H1 (cell line): Measurements from ENCODE around the gene ERCC6L. TPM values are rescaled to one million over a fixed set of nuclear protein-coding genes. Genes with fewer than 3 reads are reported as not detected.

ENCODE experiments used
- CTCF ChIA-PET: fragments of 300-600 bp; sonication (Branson Sonifier 250); formaldehyde crosslinking; loops from one replicate; lab custom pipeline; 2021; ENCODE audit not compliant: partially characterized antibody; lab: Charles Lee
- POLR2A ChIA-PET: fragments of 300-600 bp; sonication (Branson Sonifier 250); formaldehyde crosslinking; loops from one replicate; lab custom pipeline; 2021; ENCODE audit warnings: inconsistent platforms; ENCODE audit not compliant: partially characterized antibody; lab: Charles Lee
- DNase-seq, 2 experiments: peaks; one replicate each; pipeline versions ENCODE4 v3.0.0 to v3.0.0-alpha.2; 2010 to 2022; ENCODE audit warnings: low spot score in 2 of 2, low read depth in 1 of 2, mixed read lengths in 1 of 2
- FAIRE-seq: peaks from 2 replicates; lab custom pipeline; 2011; peaks lifted over from hg19 to GRCh38; lab: Jason Lieb, UNC
- H2AFZ ChIP-seq: 2 replicates; pipeline ENCODE4 v1.8.1; 2012; ENCODE audit warnings: low read length, inconsistent platforms
- H2AK5ac ChIP-seq: 2 replicates; pipeline ENCODE4 v1.6.1; 2013; ENCODE audit warnings: low read depth, low read length
- H2BK120ac ChIP-seq: replicated peaks from 2 replicates; pipeline ENCODE3; 2013; ENCODE audit warnings: low read depth, low read length, inconsistent platforms
- H2BK12ac ChIP-seq: 2 replicates; pipeline ENCODE4 v1.6.1; 2013; ENCODE audit warnings: low read depth, low read length
- H2BK15ac ChIP-seq: 2 replicates; pipeline ENCODE4 v1.6.1; 2013; ENCODE audit warnings: low read length
- H2BK20ac ChIP-seq: 2 replicates; pipeline ENCODE4 v1.6.1; 2013; ENCODE audit warnings: low read length
- H2BK5ac ChIP-seq: 2 replicates; pipeline ENCODE4 v1.6.1; 2013; ENCODE audit warnings: low read depth, low read length
- H3K14ac ChIP-seq: 2 replicates; pipeline ENCODE4 v1.6.1; 2013; ENCODE audit warnings: inconsistent platforms; ENCODE audit not compliant: insufficient read length
- H3K18ac ChIP-seq: 2 replicates; pipeline ENCODE4 v1.6.1; 2013; ENCODE audit warnings: low read length; ENCODE audit errors: extremely low read depth
- H3K23ac ChIP-seq: 2 replicates; pipeline ENCODE4 v1.6.1; 2013; ENCODE audit warnings: inconsistent platforms; ENCODE audit not compliant: insufficient read length
- H3K23me2 ChIP-seq: 2 replicates; pipeline ENCODE4 v1.6.1; 2013; ENCODE audit warnings: low read depth, low read length
- H3K27ac ChIP-seq: 2 replicates; pipeline ENCODE4 v1.6.1; 2011; ENCODE audit warnings: low read depth, low read length, inconsistent platforms
- H3K27me3 ChIP-seq, 4 experiments: replicated peaks in 1 of 4; 1 replicate in 1 of 4; 2 replicates in 3 of 4; pipeline versions ENCODE4 v1.6.1 to v1.8.1; 2011 to 2013; ENCODE audit warnings: low read length in 3 of 4, mild to moderate bottlenecking in 3 of 4, inconsistent platforms in 2 of 4, mixed read lengths in 2 of 4, moderate library complexity in 1 of 4; ENCODE audit not compliant: control insufficient read depth in 3 of 4, insufficient read depth in 3 of 4; ENCODE audit errors: extremely low read depth in 1 of 4
- H3K36me3 ChIP-seq, 4 experiments: 2 replicates each; pipeline versions ENCODE4 v1.6.1 to v1.8.1; 2011 to 2013; ENCODE audit warnings: mild to moderate bottlenecking in 4 of 4, low read length in 3 of 4, moderate library complexity in 2 of 4, control low read depth in 1 of 4, inconsistent platforms in 1 of 4; ENCODE audit not compliant: insufficient read depth in 4 of 4, control insufficient read depth in 2 of 4
- H3K4ac ChIP-seq: replicated peaks from 2 replicates; pipeline ENCODE3; 2013; ENCODE audit warnings: low read length, low read depth, mixed read lengths, inconsistent platforms; ENCODE audit not compliant: insufficient read length
- H3K4me1 ChIP-seq, 4 experiments: replicated peaks in 1 of 4; 1 replicate in 1 of 4; 2 replicates in 3 of 4; pipeline versions ENCODE4 v1.6.1 to v1.8.1; 2011 to 2013; ENCODE audit warnings: low read length in 3 of 4, inconsistent platforms in 2 of 4, mixed read lengths in 1 of 4; ENCODE audit not compliant: insufficient read depth in 4 of 4, control insufficient read depth in 3 of 4
- H3K4me2 ChIP-seq, 2 experiments: 2 replicates each; pipeline versions ENCODE4 v1.6.1 to v1.8.1; 2011 to 2013; ENCODE audit warnings: low read depth in 2 of 2, low read length in 2 of 2, control low read depth in 1 of 2, inconsistent platforms in 1 of 2, mild to moderate bottlenecking in 1 of 2; ENCODE audit not compliant: insufficient read depth in 1 of 2
- H3K4me3 ChIP-seq, 4 experiments: fragments of 200-600, 300-600 bp in 1 of 4; sonication (generic), shearing (Covaris generic), sonication (Bioruptor Twin) in 1 of 4; 2 replicates each; pipeline versions ENCODE4 v1.5.1 to v1.8.1; 2011 to 2016; ENCODE audit warnings: low read length in 4 of 4, low read depth in 3 of 4, control low read depth in 2 of 4, inconsistent platforms in 2 of 4, mild to moderate bottlenecking in 2 of 4, mixed read lengths in 1 of 4, moderate library complexity in 1 of 4; ENCODE audit not compliant: insufficient read depth in 2 of 4; ENCODE audit errors: extremely low read depth in 1 of 4
- H3K56ac ChIP-seq: replicated peaks from 2 replicates; pipeline ENCODE3; 2013; ENCODE audit warnings: low read depth, mild to moderate bottlenecking, mixed read lengths, low read length, inconsistent platforms; ENCODE audit not compliant: insufficient read length
- H3K79me1 ChIP-seq: 2 replicates; pipeline ENCODE4 v1.6.1; 2013; ENCODE audit warnings: low read depth, low read length, control low read depth
- H3K79me2 ChIP-seq, 2 experiments: 2 replicates each; pipeline versions ENCODE4 v1.6.1 to v1.8.1; 2012 to 2013; ENCODE audit warnings: low read length in 2 of 2, mild to moderate bottlenecking in 2 of 2, inconsistent platforms in 1 of 2; ENCODE audit not compliant: insufficient read depth in 2 of 2, control insufficient read depth in 1 of 2
- H3K9ac ChIP-seq, 4 experiments: replicated peaks in 1 of 4; 1 replicate in 1 of 4; 2 replicates in 3 of 4; pipeline versions ENCODE4 v1.6.1 to v1.8.1; 2011 to 2013; ENCODE audit warnings: low read depth in 3 of 4, low read length in 3 of 4, control low read depth in 2 of 4, mild to moderate bottlenecking in 2 of 4, moderate library complexity in 2 of 4, inconsistent platforms in 1 of 4; ENCODE audit errors: extremely low read depth in 1 of 4
- H3K9me3 ChIP-seq, 2 experiments: 2 replicates each; pipeline versions ENCODE4 v1.6.1 to v1.8.1; 2012 to 2013; ENCODE audit warnings: mild to moderate bottlenecking in 2 of 2, moderate library complexity in 2 of 2, control low read depth in 1 of 2, inconsistent platforms in 1 of 2, low read depth in 1 of 2, low read length in 1 of 2, mixed read lengths in 1 of 2; ENCODE audit not compliant: insufficient read depth in 2 of 2
- H4K20me1 ChIP-seq, 2 experiments: replicated peaks in 1 of 2; 2 replicates each; pipeline versions ENCODE3 to v1.8.1; 2011 to 2013; ENCODE audit warnings: inconsistent platforms in 2 of 2, low read length in 2 of 2, mild to moderate bottlenecking in 1 of 2; ENCODE audit not compliant: insufficient read depth in 2 of 2, control insufficient read depth in 1 of 2
- H4K5ac ChIP-seq: 2 replicates; pipeline ENCODE4 v1.6.1; 2013; ENCODE audit warnings: low read length, low read depth, mixed read lengths, inconsistent platforms; ENCODE audit not compliant: insufficient read length
- H4K8ac ChIP-seq: 2 replicates; pipeline ENCODE4 v1.8.0; 2013; ENCODE audit warnings: mild to moderate bottlenecking, moderate library complexity, low read length, inconsistent platforms; ENCODE audit not compliant: insufficient read depth; ENCODE audit errors: extremely low read depth
- H4K91ac ChIP-seq: replicated peaks from 2 replicates; pipeline ENCODE3; 2013; ENCODE audit warnings: low read length, mixed read lengths, inconsistent platforms; ENCODE audit not compliant: insufficient read length
- BACH1 ChIP-seq: IDR thresholded peaks from 2 replicates; pipeline ENCODE4 v1.6.1; 2012; ENCODE audit warnings: low read length, improper control_type of control experiment
- CHD2 ChIP-seq: IDR thresholded peaks from 2 replicates; pipeline ENCODE4 v1.6.1; 2012; ENCODE audit warnings: low read length, improper control_type of control experiment
- CTCF ChIP-seq, 3 experiments: IDR thresholded peaks; 1 replicate in 2 of 3; 2 replicates in 1 of 3; pipeline versions ENCODE4 v1.5.1 to v1.6.1; 2011; ENCODE audit warnings: low read length in 3 of 3, mild to moderate bottlenecking in 3 of 3, inconsistent platforms in 2 of 3, low read depth in 1 of 3, moderate library complexity in 1 of 3; ENCODE audit not compliant: insufficient read depth in 1 of 3; ENCODE audit errors: control extremely low read depth in 1 of 3
- EP300 ChIP-seq, 2 experiments: IDR thresholded peaks; 1 replicate in 1 of 2; 2 replicates in 1 of 2; pipeline ENCODE4 v1.6.1; 2011 to 2012; ENCODE audit warnings: low read depth in 2 of 2, low read length in 2 of 2, mild to moderate bottlenecking in 2 of 2, borderline replicate concordance in 1 of 2, inconsistent platforms in 1 of 2, moderate library complexity in 1 of 2
- GTF2F1 ChIP-seq: IDR thresholded peaks from 2 replicates; pipeline ENCODE4 v1.6.1; 2012; ENCODE audit warnings: low read depth, low read length, improper control_type of control experiment, borderline replicate concordance
- NANOG ChIP-seq: IDR thresholded peaks from 2 replicates; pipeline ENCODE4 v1.6.1; 2011; ENCODE audit warnings: low read length, low read depth, mild to moderate bottlenecking, inconsistent platforms; ENCODE audit not compliant: insufficient read depth, poor library complexity, severe bottlenecking
- POLR2AphosphoS5 ChIP-seq: IDR thresholded peaks from 2 replicates; pipeline ENCODE4 v1.6.1; 2011; ENCODE audit warnings: low read depth, low read length
- TEAD4 ChIP-seq: IDR thresholded peaks from 2 replicates; pipeline ENCODE4 v1.6.1; 2012; ENCODE audit warnings: low read depth, low read length, inconsistent platforms, mixed read lengths
- USF2 ChIP-seq: IDR thresholded peaks from 2 replicates; pipeline ENCODE4 v1.6.1; 2011; ENCODE audit warnings: low read length, improper control_type of control experiment
- WGBS, 2 experiments: shearing (Covaris generic) in 1 of 2; methylation state at CpG; one replicate each; pipeline versions ENCODE4 v1.1.6 to v1.1.7; 2013 to 2015; ENCODE audit warnings: low lambda C conversion rate in 2 of 2, mixed read lengths in 2 of 2, inconsistent platforms in 1 of 2, low coverage in 1 of 2, missing lambda C conversion rate in 1 of 2; ENCODE audit not compliant: insufficient replicate concordance in 2 of 2, insufficient coverage in 1 of 2, insufficient read length in 1 of 2; ENCODE audit errors: extremely low coverage in 1 of 2, missing lambda C conversion rate in 1 of 2; 5-methylcytosine and 5-hydroxymethylcytosine counted together
- polyA plus RNA-seq, 7 experiments: library from polyadenylated mRNA; depleted of rRNA in 3 of 7; stranded (reverse) in 5 of 7; unstranded in 2 of 7; fragments of >200 nt in 5 of 7; fragments of 200-250 nt in 2 of 7; gene quantifications; 1 replicate in 5 of 7; 2 replicates in 1 of 7; 4 replicates in 1 of 7; pipeline versions ENCODE4 v1.2.1 to v1.2.3, GENCODE V29; 2011 to 2013; ENCODE audit warnings: missing spikeins in 2 of 7, mixed read lengths in 2 of 7
- total RNA-seq: library from RNA; stranded (reverse); fragmentation: NEBNext Ultra II Directional; extraction: Animal tissue kit (Norgen Biotek cat#: 25700); gene quantifications from 2 replicates; pipeline ENCODE4 v1.2.1, GENCODE V29; 2021

Gene ERCC6L
- total and polyA plus RNA-seq, 2 of the 8 experiments (the other 6 are each of a cell fraction or from before 2014, with no cell fraction given) = 4.0 to 23.9 TPM

- peak; percentile 77 for FAIRE-seq
- peak overlapping the region in 1 of 4 experiments; percentile 38; a peak in 1 of 8 replicates for H3K4me3 ChIP-seq
- H3K23ac ChIP-seq = no peak overlapping the region
- no peak overlapping the region for H3K4ac ChIP-seq
- H4K20me1 ChIP-seq = peaks cover 0 to 3% of the 10 kb centered on the region in 2 experiments
- H2BK5ac ChIP-seq = no peak overlapping the region
- no peak overlapping the region for H2BK12ac ChIP-seq
- H2AFZ ChIP-seq = no peak overlapping the region
- no peaks in the 10 kb centered on the region for H3K79me1 ChIP-seq
- no peak overlapping the region for H3K14ac ChIP-seq
- H3K27ac ChIP-seq = no peak overlapping the region
- peaks cover 0 to 22% (median 12%) of the 10 kb centered on the region in 4 experiments; a peak in 6 of 8 replicates for H3K36me3 ChIP-seq
- TF ChIP-seq NANOG = no peak
- TF ChIP-seq USF2 = no peak
- no peak for TF ChIP-seq EP300 (IDR thresholded peaks at IDR 0.05; ENCODE audit: borderline replicate concordance in 1 of 2, low read depth in 2 of 2, low read length in 2 of 2)
- no peak for TF ChIP-seq BACH1
- no peak for TF ChIP-seq POLR2AphosphoS5
- no peak for TF ChIP-seq CTCF (IDR thresholded peaks at IDR 0.05; ENCODE audit: control extremely low read depth in 1 of 3, insufficient read depth in 1 of 3, low read depth in 1 of 3, low read length in 3 of 3)
- TF ChIP-seq CHD2 = no peak
- no peak for TF ChIP-seq GTF2F1
- no peak for TF ChIP-seq TEAD4
- no peaks in the 10 kb centered on the region for H3K9me3 ChIP-seq
- H3K18ac ChIP-seq = no peak overlapping the region; the same call in 1 of the 2 replicates
- H2BK120ac ChIP-seq = no peak overlapping the region
- H2AK5ac ChIP-seq = 0 out of 2 replicates have a peak overlapping the region, but pooled peaks have one; percentile 65
- no peaks in the 10 kb centered on the region; the same call in 1 of the 2 replicates for H3K23me2 ChIP-seq
- no peak overlapping the region for H2BK15ac ChIP-seq
- H3K4me2 ChIP-seq = peak overlapping the region; percentile 42 to 71; a peak in 3 of 4 replicates
- no peak overlapping the region for H4K5ac ChIP-seq
- ChIA-PET CTCF (interaction anchor here (1.1 kb wide), 1 partner anchor 39 kb away, joined by 7 read pairs; no protein-coding TSS in a partner anchor), POLR2A (interaction anchor here (2.5 to 3.7 kb wide), 3 partner anchors 8 to 35 kb away, joined by 10 to 13 read pairs (median 10); partner anchors contain the start of genes ERCC6L and PIN4)
- peaks cover 0 to 10% (median 7%) of the 10 kb centered on the region in 4 experiments; a peak in 3 of 7 replicates for H3K4me1 ChIP-seq
- H4K91ac ChIP-seq = peak overlapping the region; percentile 74
- no peak overlapping the region for H3K56ac ChIP-seq
- H3K79me2 ChIP-seq = no peaks in the 10 kb centered on the region
- no peak overlapping the region for H2BK20ac ChIP-seq
- no peaks in the 10 kb centered on the region for H3K27me3 ChIP-seq
- H3K9ac ChIP-seq = no peak overlapping the region
- no peak for DNase-seq
- no peak overlapping the region for H4K8ac ChIP-seq
- WGBS, 2 experiments = 46% methylated on average over 2 of the region's 6 CpGs; no CpG with 5 or more reads in 1 of the 2 experiments
Measured at GRCh38 chrX:72203421-72203820, 35.4 kb downstream of the ERCC6L start.
